ENCODE results near the gene RHO.

DNA sequence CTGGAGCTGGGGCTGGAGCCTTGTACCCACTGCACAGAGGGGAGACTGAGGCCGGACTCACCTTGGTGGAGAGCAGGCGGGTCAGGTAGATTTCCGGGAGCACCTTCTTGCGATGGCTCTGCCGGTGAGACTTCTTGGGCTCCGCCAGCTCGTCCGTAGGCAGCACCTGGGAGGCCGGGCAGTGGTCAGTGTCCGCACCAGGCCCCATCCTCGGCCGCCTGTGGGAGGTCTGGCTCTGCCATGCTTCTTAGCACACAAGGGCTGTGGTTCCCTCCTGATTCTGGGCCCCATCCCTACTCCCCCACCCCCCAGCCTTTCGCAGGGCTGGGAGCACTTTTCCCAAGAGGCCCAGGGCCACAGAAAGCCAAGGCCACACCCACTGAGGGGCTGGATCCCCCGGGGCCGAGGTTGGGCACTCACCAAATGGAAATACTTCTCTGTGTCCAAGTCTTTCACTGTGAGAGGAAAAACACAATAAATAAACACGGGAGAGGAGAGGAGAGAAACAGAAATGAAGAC lies 31.9 kb downstream of the RHO start:
- TF ChIP-seq, protein P1, sequence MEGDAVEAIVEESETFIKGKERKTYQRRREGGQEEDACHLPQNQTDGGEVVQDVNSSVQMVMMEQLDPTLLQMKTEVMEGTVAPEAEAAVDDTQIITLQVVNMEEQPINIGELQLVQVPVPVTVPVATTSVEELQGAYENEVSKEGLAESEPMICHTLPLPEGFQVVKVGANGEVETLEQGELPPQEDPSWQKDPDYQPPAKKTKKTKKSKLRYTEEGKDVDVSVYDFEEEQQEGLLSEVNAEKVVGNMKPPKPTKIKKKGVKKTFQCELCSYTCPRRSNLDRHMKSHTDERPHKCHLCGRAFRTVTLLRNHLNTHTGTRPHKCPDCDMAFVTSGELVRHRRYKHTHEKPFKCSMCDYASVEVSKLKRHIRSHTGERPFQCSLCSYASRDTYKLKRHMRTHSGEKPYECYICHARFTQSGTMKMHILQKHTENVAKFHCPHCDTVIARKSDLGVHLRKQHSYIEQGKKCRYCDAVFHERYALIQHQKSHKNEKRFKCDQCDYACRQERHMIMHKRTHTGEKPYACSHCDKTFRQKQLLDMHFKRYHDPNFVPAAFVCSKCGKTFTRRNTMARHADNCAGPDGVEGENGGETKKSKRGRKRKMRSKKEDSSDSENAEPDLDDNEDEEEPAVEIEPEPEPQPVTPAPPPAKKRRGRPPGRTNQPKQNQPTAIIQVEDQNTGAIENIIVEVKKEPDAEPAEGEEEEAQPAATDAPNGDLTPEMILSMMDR (conservative IDR thresholded peaks at IDR 0.05; ENCODE audit: low read length) = no peak
- TF ChIP-seq EZH2phosphoT487 (IDR thresholded peaks at IDR 0.05; ENCODE audit: borderline replicate concordance) = no peak
